HG02970 (cell line): ENCODE measurements around the gene PSG7.
"Not testable (repeated sequence)": the region's sequence is repeated elsewhere in the genome, so short reads cannot be mapped to it uniquely, and the experiment has no call there.

Experiments
- ATAC-seq: cut with Tn5 transposase; IDR thresholded peaks from one replicate; pipeline ENCODE4 v1.9.1; 2021; ENCODE audit warnings: mild to moderate bottlenecking, moderate library complexity, moderate number of reproducible peaks; ENCODE audit not compliant: unreplicated experiment, low FRiP score

Gene PSG7

DNA sequence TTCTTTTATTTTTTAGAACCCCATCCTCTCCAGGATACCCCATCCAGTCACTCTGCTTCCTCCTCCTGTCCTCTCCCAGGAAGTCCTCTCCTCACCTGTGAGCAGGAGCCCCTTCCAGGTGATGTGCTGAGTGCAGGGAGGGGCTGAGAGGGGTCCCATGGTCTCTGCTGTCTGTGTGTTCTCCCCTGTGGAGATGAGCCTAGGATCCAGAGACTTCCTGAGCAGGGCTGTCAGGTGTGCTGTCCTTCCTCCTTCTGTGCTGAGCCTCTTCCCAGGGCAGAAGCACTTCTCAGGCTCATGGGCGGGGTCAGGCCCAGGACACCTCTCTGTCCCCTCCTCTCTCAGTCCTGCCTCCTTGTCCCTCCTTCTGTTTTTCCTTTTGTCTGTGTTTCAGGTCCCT is 19.4 kb downstream of the PSG7 start, which contains the start of gene PSG6:
Gene PSG6 (minus strand): TSS at position 261 of the 400 bp plus-strand sequence. CDS start 102 bp downstream, at position 159.
- not testable (repeated sequence) for ATAC-seq

DNA sequence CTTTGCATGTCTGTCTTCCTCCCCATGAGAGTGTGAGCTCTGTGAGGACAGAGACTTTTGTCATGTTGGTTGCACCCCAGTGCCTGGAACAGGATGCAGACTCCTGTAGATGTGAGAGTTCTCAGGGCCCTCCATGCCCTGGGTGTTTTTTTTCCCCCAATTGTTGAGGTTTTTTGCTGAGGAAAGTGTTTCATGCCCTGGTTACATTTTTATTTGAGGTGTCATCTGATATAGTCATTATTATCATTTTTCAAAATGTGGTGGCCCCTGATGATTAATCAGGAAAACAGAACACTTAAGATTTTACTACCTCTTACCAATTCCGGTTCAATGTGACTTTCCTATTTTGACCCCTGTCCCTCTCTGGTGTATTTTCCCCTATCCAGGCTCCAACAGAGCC is 20.1 kb downstream of the PSG7 start:
- ATAC-seq: not testable (repeated sequence)

DNA sequence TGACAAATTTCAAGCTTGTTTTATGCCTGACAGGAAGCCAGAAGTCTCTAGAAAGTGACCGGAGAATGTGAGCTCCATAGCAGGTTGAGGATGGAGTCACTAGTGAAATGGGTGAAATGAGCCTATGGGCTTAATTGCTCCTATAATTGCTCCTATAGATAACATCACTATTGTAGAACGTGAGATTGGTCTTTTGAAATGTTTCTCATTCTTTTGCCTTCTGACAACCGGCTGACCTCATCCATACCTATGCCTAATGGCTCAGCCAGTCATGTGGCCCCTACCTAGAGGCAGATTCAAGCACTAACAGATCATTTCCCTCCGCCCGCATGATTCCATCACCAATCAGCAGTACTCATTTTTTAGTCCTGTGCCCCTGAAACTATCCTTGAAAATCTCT is 23.5 kb downstream of the PSG7 start:
- ATAC-seq: not testable (repeated sequence)

DNA sequence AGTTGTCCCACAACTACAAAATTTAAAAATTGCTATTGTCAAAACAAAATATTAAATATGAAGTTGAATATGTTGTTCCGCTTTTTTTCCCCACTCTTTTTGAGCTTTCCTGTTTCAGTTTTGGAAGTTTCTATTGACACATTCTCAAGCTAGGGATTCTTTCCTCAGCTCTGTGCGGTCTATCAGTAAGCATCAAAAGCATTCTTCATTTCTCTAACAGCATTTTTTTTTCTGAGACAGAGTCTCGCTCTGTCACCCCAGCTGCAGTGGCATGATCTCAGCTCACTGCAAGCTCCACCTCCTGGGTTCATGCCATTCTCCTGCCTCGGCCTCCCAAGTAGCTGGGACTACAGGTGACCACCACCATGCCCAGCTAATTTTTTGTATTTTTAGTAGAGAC is 24.1 kb downstream of the PSG7 start:
- not testable (repeated sequence) for ATAC-seq

DNA sequence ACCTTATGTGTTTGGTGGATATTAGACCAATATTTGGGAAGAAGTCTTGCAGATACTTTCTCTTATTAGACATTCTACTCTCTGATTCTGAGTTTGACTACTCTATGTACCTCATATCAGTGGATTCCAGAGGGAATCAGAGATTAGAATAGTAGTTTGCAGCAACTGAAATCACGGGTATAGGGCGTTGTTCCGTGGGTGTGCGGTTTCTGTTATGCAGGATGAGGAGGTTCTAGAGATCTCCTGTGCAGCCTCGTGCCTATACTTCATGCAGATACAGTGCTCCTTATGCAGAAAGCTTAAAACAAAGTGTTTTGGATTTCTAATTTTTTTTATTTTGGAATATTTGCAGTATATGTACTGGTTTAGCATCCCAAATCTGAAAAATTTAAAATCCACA is 25.3 kb downstream of the PSG7 start:
- ATAC-seq: not testable (repeated sequence)

DNA sequence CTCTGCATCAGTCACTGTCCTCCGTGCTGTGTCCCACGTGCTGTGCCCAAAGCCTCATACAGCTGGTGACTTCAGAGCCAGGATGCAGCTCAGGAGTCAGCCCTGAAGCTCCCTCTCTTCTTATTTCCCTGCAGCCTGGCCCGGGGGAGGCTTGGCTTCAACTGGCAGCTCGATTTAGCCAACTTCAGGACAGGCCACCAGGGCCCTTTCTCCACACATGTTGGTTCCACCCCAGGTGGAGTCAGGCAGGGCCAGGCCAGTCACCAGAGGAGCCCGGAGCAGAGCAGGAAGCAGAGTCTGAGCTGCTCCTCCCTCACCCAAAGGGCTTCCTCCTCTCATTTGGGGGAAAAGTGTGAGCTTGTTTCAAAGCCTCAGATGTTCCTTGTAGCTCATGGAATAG is 30.8 kb downstream of the PSG7 start:
- not testable (repeated sequence) for ATAC-seq

DNA sequence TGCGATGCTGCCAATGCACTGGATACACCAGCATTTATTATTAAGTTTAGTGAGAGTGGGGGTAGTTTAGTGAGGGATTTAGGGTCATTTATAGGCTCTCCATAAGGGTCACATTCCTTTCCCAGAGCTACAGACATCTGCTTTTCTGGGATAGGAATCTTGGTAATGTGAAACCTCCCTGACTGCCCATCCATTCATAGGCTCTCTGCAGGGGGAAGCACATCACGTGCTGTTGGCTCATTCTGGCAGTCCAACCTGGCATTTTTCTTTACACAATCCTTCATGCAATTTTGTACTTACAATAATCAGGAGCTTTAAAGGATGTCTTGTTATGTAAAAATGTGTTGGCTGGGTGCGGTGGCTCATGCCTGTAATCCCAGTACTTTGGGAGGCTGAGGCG is 36.4 kb downstream of the PSG7 start:
- ATAC-seq: not testable (repeated sequence)

DNA sequence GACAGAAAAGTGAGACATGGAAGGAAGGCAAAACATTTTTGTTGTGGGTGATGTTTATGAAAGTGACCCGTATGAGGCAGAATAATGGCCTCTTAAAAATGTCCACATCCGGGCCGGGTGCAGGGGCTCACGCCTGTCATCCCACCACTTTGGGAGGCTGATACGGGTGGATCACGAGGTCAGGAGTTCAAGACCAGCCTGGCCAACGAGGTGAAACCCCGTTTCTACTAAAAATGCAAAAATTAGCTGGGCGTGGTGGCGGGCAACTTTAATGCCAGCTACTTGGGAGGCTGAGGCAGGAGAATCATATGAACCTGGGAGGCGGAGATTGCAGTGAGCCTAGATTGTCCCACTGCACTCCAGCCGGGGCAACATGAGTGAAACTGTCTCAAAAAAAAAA is 37.3 kb downstream of the PSG7 start:
- ATAC-seq: not testable (repeated sequence)

DNA sequence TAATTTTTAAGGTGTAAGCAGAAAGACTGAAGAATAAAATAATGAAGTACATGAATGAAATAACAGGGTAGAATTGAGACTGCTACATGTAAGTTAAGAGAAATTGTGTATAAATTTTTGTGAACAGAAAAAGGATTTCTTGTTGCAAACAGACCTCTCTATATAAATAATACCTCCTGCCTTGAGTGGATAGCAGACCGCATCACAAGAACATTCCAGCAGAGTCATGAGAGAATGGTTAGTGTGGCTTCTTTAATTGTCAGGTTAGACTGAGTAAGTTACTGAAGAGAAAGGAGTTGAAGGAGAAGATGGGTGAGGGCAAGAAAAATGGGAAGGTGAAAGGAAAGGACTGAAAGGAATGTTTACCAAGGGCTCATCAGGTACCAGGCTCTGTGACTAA is 37.9 kb downstream of the PSG7 start:
- not testable (repeated sequence) for ATAC-seq

DNA sequence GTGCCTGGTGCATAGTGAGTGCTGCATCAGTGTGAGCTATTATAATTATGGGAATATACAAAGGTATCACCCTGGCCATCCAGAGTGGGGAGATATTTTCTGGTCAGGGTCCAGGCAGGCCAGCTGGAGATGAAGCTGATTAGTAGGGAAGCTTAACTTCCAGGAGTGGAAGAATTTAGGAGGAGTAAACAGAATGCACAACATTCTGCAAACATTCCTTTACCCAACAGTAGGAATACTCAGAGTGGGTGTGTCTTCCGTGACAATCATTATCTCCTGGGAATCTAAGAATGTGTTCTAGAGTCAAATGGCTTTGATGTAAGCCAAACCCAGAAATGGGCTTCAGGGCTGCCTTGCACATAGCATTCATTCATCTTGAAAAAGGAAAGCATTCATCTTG is 38.4 kb downstream of the PSG7 start:
- not testable (repeated sequence) for ATAC-seq

DNA sequence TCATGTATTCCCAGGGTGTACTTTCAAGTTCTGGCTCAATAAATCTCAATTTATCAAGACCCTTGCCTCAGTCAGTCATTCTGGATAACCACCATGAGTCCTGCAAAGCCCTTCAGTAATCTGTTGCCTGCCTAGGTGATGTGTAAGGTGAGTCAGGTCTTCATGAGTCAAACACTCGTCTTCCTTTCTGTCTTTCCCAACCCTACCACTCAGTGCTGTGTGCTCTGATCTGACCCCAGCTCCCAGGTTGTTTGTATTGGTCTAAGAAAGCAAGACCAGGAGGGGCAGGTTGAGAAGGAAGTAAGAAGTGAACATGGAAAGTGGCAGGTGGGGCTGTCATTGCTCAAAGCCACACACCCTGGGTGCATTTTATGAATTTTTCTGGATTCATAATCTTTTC is 39.3 kb downstream of the PSG7 start:
- not testable (repeated sequence) for ATAC-seq

DNA sequence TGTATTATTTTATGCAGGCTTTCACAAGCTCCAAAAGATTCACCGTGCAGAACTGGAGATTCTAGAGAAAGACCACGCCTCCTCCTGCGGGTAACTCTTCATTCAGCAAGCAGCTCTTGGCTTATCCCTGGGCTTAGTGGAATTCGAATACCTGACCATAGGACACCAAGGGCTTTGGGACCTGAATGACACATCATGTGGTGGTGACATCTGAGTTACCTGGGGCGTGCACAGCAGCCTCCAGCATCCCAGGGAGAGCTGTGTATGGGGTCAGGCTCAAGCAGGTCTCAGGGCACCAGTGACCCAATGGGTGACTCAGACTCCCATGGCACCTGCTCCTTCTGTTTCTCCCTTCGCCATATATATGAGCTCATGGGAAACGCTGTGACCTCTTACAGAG is 46.6 kb downstream of the PSG7 start:
- ATAC-seq: not testable (repeated sequence)

DNA sequence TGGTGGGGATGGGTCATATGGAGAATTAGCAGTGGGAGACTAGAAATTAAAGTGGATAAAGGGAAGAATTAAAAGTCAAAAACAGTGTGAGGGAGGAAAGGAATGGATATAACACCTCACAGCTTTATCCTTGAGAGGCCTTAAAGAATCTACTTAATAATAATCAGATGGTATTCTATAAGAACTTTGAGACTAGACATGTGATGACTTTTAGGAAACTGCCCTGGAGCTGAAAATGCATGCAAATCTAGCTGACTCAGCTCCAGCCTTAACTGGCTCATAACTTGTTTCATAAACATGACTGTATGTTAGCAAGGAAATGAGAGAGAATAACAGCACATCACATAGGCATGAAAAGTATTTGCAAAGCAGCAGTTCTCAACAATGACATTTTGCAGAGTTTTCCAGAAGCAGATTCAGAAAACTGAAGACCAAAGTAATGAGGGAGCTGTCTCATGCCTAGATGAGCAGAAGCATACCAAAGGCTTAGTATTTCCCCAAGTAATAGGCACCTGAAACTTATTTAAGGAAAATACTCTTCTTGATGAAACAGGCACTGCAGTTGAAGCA is 49.0 kb downstream of the PSG7 start:
- ATAC-seq: not testable (repeated sequence)

DNA sequence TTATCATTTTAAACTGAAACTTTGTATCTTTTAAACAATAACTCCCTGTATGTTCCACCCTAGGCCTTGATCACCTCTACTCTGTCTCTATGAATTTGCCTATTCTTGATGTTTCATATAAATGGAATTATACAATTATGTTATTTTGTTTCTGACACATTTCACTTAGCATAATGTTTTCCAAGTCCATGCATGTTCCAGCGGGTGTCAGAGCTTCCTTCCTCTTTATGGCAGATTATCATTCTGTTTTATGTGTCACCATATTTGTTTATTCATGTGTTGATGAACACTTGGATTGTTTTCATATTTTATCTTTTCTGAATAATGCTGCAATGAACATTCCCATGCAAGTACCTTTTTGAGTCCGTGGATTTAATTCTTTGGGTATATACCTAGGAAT is 54.3 kb downstream of the PSG7 start:
- ATAC-seq: not testable (repeated sequence)

DNA sequence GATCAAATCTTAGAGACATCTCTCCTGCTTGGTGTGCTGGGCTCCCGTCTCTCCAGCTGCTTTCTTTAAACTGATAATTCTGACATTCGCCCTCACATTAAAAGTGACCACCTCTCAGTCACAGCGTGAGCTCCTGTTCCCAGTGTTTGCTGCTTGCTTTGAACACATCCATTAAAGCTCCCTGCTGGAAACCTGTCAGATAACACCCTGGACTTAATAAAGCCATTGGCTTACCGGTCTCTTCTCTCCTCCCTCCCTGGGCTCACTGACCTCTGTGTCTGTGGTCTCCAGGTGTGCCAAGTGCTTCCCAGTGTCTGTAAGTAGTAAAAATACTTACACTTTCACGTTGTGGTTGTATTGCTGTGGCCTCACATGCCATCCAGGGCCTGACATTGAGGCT is 55.0 kb downstream of the PSG7 start:
- not testable (repeated sequence) for ATAC-seq

DNA sequence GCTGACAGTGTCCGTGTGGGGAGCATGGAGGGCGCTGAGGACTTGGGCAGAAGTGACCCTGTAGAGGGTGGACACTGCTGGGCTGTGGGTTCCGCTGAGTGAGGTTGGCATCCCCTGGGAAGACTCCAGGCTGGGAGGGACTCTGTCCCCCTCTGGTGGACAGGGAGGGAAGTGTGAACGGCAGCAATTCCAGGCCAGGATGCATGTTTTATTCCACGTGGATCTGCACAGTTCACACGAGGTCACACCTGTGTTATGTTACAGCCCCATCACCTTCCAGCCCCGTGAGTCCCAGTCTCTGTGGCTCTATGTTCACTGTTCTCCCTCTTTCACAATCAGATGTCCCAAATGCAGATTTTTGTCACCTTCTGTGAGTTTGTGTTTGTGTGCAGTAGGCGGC is 55.7 kb downstream of the PSG7 start:
- not testable (repeated sequence) for ATAC-seq

DNA sequence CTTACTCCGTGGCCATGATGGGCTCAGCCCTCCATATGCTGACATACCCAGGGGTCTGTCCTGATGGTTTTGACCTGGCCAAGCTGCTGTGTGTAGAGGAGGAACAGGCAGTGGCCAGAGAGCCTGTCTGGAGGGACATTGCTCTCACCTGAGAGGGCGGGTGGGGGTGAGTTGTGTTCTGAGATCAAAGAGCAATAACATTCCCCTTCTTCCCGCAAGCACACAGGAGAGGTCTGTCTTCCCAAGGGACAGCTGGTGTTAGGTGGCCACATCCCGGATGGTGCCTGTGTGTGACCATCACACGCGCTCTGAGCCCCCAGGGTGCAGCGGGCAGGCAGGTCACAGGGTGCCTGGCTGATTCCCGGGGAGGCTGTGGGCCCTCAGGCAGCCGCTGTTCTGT is 56.4 kb downstream of the PSG7 start:
- ATAC-seq: not testable (repeated sequence)

DNA sequence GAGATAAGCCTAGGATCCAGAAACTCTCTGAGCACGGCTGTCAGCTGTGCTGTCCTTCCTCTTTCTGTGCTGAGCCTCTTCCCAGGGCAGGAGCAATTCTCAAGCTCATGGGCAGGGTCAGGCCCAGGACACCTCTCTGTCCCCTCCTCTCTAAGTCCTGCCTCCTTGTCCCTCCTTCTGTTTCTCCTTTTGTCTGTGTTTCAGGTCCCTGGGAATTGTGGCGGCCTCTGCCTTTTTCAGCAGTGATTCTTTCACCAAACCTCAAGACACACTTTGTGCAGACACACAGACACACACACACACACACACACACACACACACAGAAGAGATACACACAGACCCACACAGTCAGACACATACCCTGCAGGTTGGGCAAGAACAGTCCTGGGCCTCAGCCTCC is 57.4 kb downstream of the PSG7 start, which contains the start of gene PSG1:
Gene PSG1 (minus strand): TSS at position 101 of the 400 bp plus-strand sequence. CDS start 132 bp downstream, outside the sequence.
- no peak for ATAC-seq

DNA sequence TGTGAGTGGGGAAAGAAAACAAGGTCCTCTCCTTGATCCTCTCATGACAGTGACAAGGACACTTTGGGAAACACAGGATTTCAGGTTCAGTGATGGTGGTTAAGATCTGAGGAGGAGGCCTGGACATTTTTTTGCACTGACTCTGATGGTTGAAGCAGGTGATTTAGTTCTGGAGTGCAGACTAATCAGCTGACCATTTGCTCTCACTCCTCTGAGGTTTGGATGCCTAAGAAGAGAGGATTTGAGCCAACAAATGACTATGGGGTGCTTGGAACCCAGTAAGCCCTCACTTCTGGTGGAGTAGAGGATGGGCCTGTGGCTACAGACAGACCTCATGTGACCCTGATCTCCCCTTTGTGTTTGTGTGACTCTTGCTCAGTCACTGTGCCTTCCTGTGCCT is 60.4 kb downstream of the PSG7 start:
- ATAC-seq: not testable (repeated sequence)

DNA sequence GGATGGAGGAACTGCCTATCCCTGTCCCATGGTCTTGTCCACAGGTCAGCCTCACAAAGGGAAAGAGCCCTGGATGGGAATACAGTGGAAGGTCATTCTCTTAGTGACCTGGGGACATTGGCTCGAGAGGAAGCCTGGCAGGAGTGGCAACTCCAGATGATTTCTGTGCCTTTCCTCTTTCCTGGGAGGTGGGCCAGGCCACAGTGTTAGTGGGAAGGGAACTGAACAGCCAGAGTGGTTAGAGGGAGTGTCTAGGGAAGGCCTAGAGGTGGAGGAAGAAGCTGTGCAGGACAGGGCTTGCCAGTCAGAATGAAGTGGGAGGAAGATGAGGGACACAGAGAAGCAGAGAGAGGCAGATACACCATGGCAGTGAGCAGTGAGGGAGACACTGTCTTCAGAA is 61.1 kb downstream of the PSG7 start:
- ATAC-seq: not testable (repeated sequence)

DNA sequence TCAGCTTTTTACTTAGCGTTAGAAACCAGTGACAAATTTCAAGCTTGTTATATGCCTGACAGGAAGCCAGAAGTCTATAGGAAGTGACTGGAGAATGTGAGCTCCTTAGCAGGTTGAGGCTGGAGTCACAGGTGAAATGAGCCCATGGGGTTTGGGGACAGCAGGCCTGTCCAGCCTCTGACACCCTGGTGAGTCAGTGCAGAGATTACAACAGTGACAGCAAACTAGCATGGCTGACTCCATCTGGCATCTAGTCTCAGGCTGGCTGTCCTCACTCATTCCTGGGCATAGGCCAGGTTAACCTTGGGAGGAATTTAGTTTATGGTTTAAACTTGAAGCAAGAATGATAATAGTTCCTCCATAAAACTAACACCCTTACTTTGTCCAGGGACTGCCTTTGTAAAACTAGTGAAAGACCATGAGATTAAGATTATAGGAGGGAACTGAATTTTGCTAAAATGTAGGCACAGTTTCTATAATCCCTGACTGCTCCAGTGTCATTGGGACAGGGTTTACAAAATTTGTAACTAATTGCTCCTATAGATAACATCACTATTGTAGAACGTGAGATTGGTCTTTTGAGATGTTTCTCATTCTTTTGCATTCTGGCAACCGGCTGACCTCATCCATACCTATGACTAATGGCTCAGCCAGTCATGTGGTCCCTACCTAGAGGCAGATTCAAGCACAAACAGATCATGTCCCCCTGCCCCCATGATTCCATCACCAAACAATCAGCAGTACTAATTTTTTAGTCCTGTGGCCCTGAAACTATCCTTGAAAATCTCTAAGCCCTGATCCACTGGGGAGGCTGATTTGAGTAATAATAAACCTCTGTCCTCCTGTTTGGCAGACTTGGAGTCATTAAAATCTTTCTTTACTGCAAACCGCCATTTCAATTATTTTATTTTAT is 61.9 kb downstream of the PSG7 start:
- ATAC-seq: not testable (repeated sequence)
